ENCODE data around the gene INA.

Gene INA

GRCh38 chr10:103276251-103276895 lies 565 bp upstream of the INA start:
- WGBS = 22% methylated on average over 19 of the region's 21 CpGs
- Histone ChIP-seq H3K9ac (ENCODE audit: low read length) (peak overlapping the region; percentile 40), H3K4me1 (ENCODE audit: control insufficient read depth, insufficient read depth, low read depth, low read length) (peaks cover 19% of the 10 kb centered on the region), H4K8ac (ENCODE audit: low read length) (no peak overlapping the region), H2BK15ac (ENCODE audit: low read depth, poor library complexity, severe bottlenecking) (no peak overlapping the region), H2AK5ac (ENCODE audit: low read length, severe bottlenecking) (no peak overlapping the region), H2BK12ac (ENCODE audit: low read length in 2 of 2) (no peak overlapping the region), H2BK120ac (ENCODE audit: low read depth, low read length) (no peak overlapping the region), H3K36me3 (ENCODE audit: control insufficient read depth in 1 of 2, insufficient read depth in 2 of 2, low read depth in 1 of 2, low read length in 2 of 2) (peaks cover 3% of the 10 kb centered on the region in 2 experiments), H3K79me1 (replicated peaks; ENCODE audit: low read length, poor library complexity, severe bottlenecking) (no peaks in the 10 kb centered on the region), H3K14ac (ENCODE audit: low read length in 2 of 2) (no peak overlapping the region), H3K27me3 (ENCODE audit: control insufficient read depth in 1 of 2, insufficient read depth in 1 of 2, low read length in 2 of 2) (peaks cover 51 to 58% of the 10 kb centered on the region in 2 experiments), H3K4me3 (ENCODE audit: insufficient read depth in 1 of 2, low read depth in 1 of 2, low read length in 2 of 2) (peak overlapping the region in 1 of 2 experiments; percentile 77), H3K18ac (ENCODE audit: low read depth in 1 of 2, low read length in 2 of 2) (no peak overlapping the region), H3K9me3 (ENCODE audit: control insufficient read depth, low read length) (no peaks in the 10 kb centered on the region), H2AFZ (ENCODE audit: low read depth, low read length) (no peak overlapping the region), H3K4me2 (ENCODE audit: low read length, poor library complexity, severe bottlenecking) (peak overlapping the region; percentile 91), H4K91ac (ENCODE audit: low read length) (no peak overlapping the region), H3K23ac (ENCODE audit: low read length in 2 of 2) (peak overlapping the region in 1 of 2 experiments; percentile 14), H3K27ac (ENCODE audit: low read length, poor library complexity, severe bottlenecking) (no peak overlapping the region), H3K4ac (ENCODE audit: low read depth in 1 of 2, low read length in 2 of 2) (no peak overlapping the region), H2BK5ac (ENCODE audit: low read depth, low read length, poor library complexity, severe bottlenecking) (no peak overlapping the region)
- DNase-seq = no peak

- 9% methylated on average over 70 of the region's 76 CpGs for WGBS
These were observed 987 bp downstream of the INA start for GRCh38 chr10:103277713-103278536.

DNA sequence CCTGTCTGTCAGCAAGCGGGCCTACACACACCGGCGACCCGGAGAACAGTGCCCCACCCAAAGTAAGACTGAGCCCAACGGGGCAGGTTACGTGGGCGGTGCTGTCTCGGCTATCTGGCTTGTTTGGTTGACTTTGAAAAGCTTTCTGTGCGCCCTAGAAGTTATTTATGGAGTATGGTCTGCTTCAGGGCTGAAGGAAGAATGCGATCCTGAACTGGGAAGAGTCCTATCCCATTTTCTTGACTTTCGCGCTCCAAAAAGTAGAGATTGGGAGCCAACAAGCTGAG lies 1.5 kb downstream of the INA start:
- Histone ChIP-seq H3K9ac (ENCODE audit: low read length) (no peak overlapping the region), H3K4ac (ENCODE audit: low read depth in 1 of 2, low read length in 2 of 2) (no peak overlapping the region), H2BK15ac (ENCODE audit: low read depth, poor library complexity, severe bottlenecking) (no peak overlapping the region), H2BK5ac (ENCODE audit: low read depth, low read length, poor library complexity, severe bottlenecking) (no peak overlapping the region), H3K18ac (ENCODE audit: low read depth in 1 of 2, low read length in 2 of 2) (no peak overlapping the region), H3K14ac (ENCODE audit: low read length in 2 of 2) (no peak overlapping the region), H4K8ac (ENCODE audit: low read length) (no peak overlapping the region), H3K4me3 (ENCODE audit: insufficient read depth in 1 of 2, low read depth in 1 of 2, low read length in 2 of 2) (peak overlapping the region in 1 of 2 experiments; percentile 77), H3K36me3 (ENCODE audit: control insufficient read depth in 1 of 2, insufficient read depth in 2 of 2, low read depth in 1 of 2, low read length in 2 of 2) (peaks cover 3% of the 10 kb centered on the region in 2 experiments), H3K23ac (ENCODE audit: low read length in 2 of 2) (no peak overlapping the region), H2AFZ (ENCODE audit: low read depth, low read length) (no peak overlapping the region), H3K79me1 (replicated peaks; ENCODE audit: low read length, poor library complexity, severe bottlenecking) (no peaks in the 10 kb centered on the region), H3K27ac (ENCODE audit: low read length, poor library complexity, severe bottlenecking) (no peak overlapping the region), H2BK12ac (ENCODE audit: low read length in 2 of 2) (no peak overlapping the region), H3K9me3 (ENCODE audit: control insufficient read depth, low read length) (no peaks in the 10 kb centered on the region), H2AK5ac (ENCODE audit: low read length, severe bottlenecking) (no peak overlapping the region), H3K4me1 (ENCODE audit: control insufficient read depth, insufficient read depth, low read depth, low read length) (peaks cover 19% of the 10 kb centered on the region), H4K91ac (ENCODE audit: low read length) (no peak overlapping the region), H2BK120ac (ENCODE audit: low read depth, low read length) (no peak overlapping the region), H3K27me3 (ENCODE audit: control insufficient read depth in 1 of 2, insufficient read depth in 1 of 2, low read length in 2 of 2) (peaks cover 61 to 77% of the 10 kb centered on the region in 2 experiments), H3K4me2 (ENCODE audit: low read length, poor library complexity, severe bottlenecking) (no peak overlapping the region)
- DNase-seq = no peak
- 37% methylated on average over 12 of the region's 12 CpGs for WGBS

More at GRCh38 chr10:103277713-103278536, 987 bp downstream of the INA start:
- Histone ChIP-seq H2AK5ac (ENCODE audit: low read length, severe bottlenecking) (no peak overlapping the region), H2BK15ac (ENCODE audit: low read depth, poor library complexity, severe bottlenecking) (peak overlapping the region; percentile 14), H3K27ac (ENCODE audit: low read length, poor library complexity, severe bottlenecking) (no peak overlapping the region), H3K23ac (ENCODE audit: low read length in 2 of 2) (peak overlapping the region in 1 of 2 experiments; percentile 70), H3K79me1 (replicated peaks; ENCODE audit: low read length, poor library complexity, severe bottlenecking) (no peaks in the 10 kb centered on the region), H2BK120ac (ENCODE audit: low read depth, low read length) (no peak overlapping the region), H2BK12ac (ENCODE audit: low read length in 2 of 2) (no peak overlapping the region), H3K9ac (ENCODE audit: low read length) (no peak overlapping the region), H3K4ac (ENCODE audit: low read depth in 1 of 2, low read length in 2 of 2) (no peak overlapping the region), H2BK5ac (ENCODE audit: low read depth, low read length, poor library complexity, severe bottlenecking) (no peak overlapping the region), H3K18ac (ENCODE audit: low read depth in 1 of 2, low read length in 2 of 2) (no peak overlapping the region), H4K91ac (ENCODE audit: low read length) (peak overlapping the region; percentile 28), H3K9me3 (ENCODE audit: control insufficient read depth, low read length) (no peaks in the 10 kb centered on the region), H3K4me3 (ENCODE audit: insufficient read depth in 1 of 2, low read depth in 1 of 2, low read length in 2 of 2) (peak overlapping the region; percentile 57 to 77), H3K36me3 (ENCODE audit: control insufficient read depth in 1 of 2, insufficient read depth in 2 of 2, low read depth in 1 of 2, low read length in 2 of 2) (peaks cover 3% of the 10 kb centered on the region in 2 experiments), H3K14ac (ENCODE audit: low read length in 2 of 2) (no peak overlapping the region), H3K4me1 (ENCODE audit: control insufficient read depth, insufficient read depth, low read depth, low read length) (peaks cover 23% of the 10 kb centered on the region), H4K8ac (ENCODE audit: low read length) (no peak overlapping the region), H3K4me2 (ENCODE audit: low read length, poor library complexity, severe bottlenecking) (peak overlapping the region; percentile 91), H2AFZ (ENCODE audit: low read depth, low read length) (peak overlapping the region; percentile 55), H3K27me3 (ENCODE audit: control insufficient read depth in 1 of 2, insufficient read depth in 1 of 2, low read length in 2 of 2) (peaks cover 61 to 73% of the 10 kb centered on the region in 2 experiments)
- no peak for DNase-seq

DNA sequence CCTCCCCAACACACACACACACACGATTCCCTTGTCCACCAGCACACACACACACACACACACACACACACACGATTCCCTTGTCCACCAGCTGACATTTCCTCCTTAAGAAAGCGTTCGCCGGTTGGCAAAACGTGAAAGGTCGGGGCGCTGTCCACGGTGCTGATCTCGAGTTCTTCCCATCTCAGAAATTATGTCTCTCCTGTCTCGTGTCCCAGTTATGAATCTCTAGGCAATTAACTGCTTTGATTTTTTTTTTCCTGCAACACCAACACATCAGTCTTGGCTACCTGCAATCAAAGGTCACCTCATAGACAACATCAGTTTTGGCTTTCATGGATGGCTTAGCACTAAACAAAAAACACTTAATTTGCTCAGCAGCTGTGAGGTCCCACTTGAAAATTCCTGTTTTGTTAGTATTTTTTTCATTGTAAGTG lies 1.9 kb downstream of the INA start:
- Histone ChIP-seq H3K4me2 (ENCODE audit: low read length, poor library complexity, severe bottlenecking) (no peak overlapping the region), H3K9me3 (ENCODE audit: control insufficient read depth, low read length) (no peaks in the 10 kb centered on the region), H3K18ac (ENCODE audit: low read depth in 1 of 2, low read length in 2 of 2) (no peak overlapping the region), H3K36me3 (ENCODE audit: control insufficient read depth in 1 of 2, insufficient read depth in 2 of 2, low read depth in 1 of 2, low read length in 2 of 2) (peaks cover 3% of the 10 kb centered on the region in 2 experiments), H3K4ac (ENCODE audit: low read depth in 1 of 2, low read length in 2 of 2) (no peak overlapping the region), H2AFZ (ENCODE audit: low read depth, low read length) (no peak overlapping the region), H2BK120ac (ENCODE audit: low read depth, low read length) (no peak overlapping the region), H3K23ac (ENCODE audit: low read length in 2 of 2) (no peak overlapping the region), H3K14ac (ENCODE audit: low read length in 2 of 2) (no peak overlapping the region), H3K9ac (ENCODE audit: low read length) (no peak overlapping the region), H4K91ac (ENCODE audit: low read length) (no peak overlapping the region), H3K4me3 (ENCODE audit: insufficient read depth in 1 of 2, low read depth in 1 of 2, low read length in 2 of 2) (peak overlapping the region in 1 of 2 experiments; percentile 77), H2AK5ac (ENCODE audit: low read length, severe bottlenecking) (no peak overlapping the region), H3K79me1 (replicated peaks; ENCODE audit: low read length, poor library complexity, severe bottlenecking) (no peaks in the 10 kb centered on the region), H2BK5ac (ENCODE audit: low read depth, low read length, poor library complexity, severe bottlenecking) (no peak overlapping the region), H4K8ac (ENCODE audit: low read length) (no peak overlapping the region), H3K27ac (ENCODE audit: low read length, poor library complexity, severe bottlenecking) (no peak overlapping the region), H3K27me3 (ENCODE audit: control insufficient read depth in 1 of 2, insufficient read depth in 1 of 2, low read length in 2 of 2) (peaks cover 61 to 77% of the 10 kb centered on the region in 2 experiments), H2BK15ac (ENCODE audit: low read depth, poor library complexity, severe bottlenecking) (no peak overlapping the region), H3K4me1 (ENCODE audit: control insufficient read depth, insufficient read depth, low read depth, low read length) (peaks cover 19% of the 10 kb centered on the region), H2BK12ac (ENCODE audit: low read length in 2 of 2) (no peak overlapping the region)
- WGBS = 9% methylated on average over 11 of the region's 11 CpGs
- peak; percentile 53 for DNase-seq
